Upper lobe of left lung (tissue), 4 donors: ENCODE results near the gene SNX14.

Experiments used
- EP300 ChIP-seq, 4 donors: sonication (generic); formaldehyde crosslinking; IDR thresholded peaks; one replicate each; pipeline ENCODE4 v1.5.1; 2017; ENCODE audit warnings: antibody characterized with exemption in 4 of 4, control low read depth in 2 of 4
- POLR2AphosphoS5 ChIP-seq, 2 donors: sonication (generic); formaldehyde crosslinking; IDR thresholded peaks; one replicate each; pipeline ENCODE4 v1.5.1; 2017; ENCODE audit warnings: antibody characterized with exemption in 2 of 2

DNA sequence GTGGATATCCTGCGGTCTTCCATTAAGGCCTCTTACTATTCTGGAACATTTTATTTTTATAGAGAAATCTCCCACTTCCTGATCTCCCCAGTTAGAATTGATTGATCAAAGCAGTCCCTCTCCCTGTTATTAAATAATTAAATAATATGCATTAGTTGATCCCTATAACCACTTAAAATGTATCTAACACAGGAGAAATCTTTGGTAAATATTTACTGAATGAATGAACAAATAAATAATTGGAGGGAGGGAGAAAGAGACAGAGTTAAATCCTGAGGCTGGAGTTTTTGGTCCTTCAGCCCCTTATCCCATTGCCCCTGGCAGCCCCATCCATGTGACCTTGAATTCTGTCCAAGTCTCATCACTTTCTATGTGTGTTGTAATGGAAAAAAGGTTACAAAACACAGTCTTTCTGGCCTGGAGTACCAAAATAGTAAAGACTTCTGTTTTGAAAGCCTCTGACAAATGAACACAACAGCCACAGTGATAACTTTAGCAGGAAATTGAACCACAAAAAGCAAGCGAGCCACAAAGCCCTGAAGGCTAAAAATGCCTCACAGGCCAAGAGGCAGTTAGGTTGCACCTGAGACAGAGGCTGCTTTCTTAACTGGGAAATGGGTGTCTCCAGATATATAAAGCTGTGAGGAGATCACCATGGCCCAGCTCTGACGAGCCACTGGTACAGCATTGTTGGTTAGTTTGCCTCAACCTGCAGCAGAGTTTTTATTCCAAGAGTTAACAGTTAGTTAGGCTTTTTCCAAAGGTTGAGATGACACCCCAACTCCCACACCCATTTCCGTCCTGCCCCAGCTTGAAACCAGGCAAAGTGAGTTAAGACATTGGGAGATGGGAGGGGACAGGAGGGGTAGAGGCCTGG, 132.5 kb downstream of the SNX14 start:
- TF ChIP-seq EP300 (IDR thresholded peaks at IDR 0.05) (no peak), POLR2AphosphoS5 (IDR thresholded peaks at IDR 0.05) (no peak)
